SU-DHL-6 (cell line): Measurements from ENCODE around the gene SLC16A12.
"Not testable (repeated sequence)": the region's sequence is repeated elsewhere in the genome, so short reads cannot be mapped to it uniquely, and the experiment has no call there.

Experiments
- EZH2phosphoT487 ChIP-seq: fragments of 200-600 bp; sonication (generic), shearing (Covaris generic); conservative IDR thresholded peaks from 2 replicates; pipeline ENCODE4 v1.6.1; 2018; ENCODE audit warnings: mild to moderate bottlenecking, antibody characterized with exemption, low read length, moderate library complexity, mixed read lengths
- TF ChIP-seq, protein P1 (sequence below): fragments of 200-600 bp; sonication (generic); IDR thresholded peaks from one replicate; pipeline ENCODE4 v1.5.1; 2017; ENCODE audit warnings: antibody characterized with exemption, mild to moderate bottlenecking, low read length, moderate library complexity; ENCODE audit not compliant: insufficient read depth, poor library complexity, severe bottlenecking

DNA sequence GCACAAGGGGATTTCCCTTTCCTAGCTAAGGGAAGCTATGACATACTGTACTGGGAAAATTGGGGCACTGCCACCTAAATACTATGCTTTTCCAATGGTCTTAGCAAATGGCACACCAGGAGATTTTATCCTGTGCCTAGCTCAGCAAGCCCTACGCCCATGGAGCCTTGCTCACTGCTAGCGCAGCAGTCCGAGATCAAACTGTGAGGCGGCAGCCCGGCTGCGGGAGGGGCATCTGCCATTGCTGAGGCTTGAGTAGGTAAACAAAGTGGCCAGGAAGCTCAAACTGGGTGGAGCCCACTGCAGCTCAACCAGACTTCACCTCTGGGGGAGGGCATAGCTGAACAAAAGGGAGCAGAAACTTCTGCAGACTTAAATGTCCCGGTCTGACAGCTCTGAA lies 90.6 kb downstream of the SLC16A12 start:
- TF ChIP-seq, protein P1, sequence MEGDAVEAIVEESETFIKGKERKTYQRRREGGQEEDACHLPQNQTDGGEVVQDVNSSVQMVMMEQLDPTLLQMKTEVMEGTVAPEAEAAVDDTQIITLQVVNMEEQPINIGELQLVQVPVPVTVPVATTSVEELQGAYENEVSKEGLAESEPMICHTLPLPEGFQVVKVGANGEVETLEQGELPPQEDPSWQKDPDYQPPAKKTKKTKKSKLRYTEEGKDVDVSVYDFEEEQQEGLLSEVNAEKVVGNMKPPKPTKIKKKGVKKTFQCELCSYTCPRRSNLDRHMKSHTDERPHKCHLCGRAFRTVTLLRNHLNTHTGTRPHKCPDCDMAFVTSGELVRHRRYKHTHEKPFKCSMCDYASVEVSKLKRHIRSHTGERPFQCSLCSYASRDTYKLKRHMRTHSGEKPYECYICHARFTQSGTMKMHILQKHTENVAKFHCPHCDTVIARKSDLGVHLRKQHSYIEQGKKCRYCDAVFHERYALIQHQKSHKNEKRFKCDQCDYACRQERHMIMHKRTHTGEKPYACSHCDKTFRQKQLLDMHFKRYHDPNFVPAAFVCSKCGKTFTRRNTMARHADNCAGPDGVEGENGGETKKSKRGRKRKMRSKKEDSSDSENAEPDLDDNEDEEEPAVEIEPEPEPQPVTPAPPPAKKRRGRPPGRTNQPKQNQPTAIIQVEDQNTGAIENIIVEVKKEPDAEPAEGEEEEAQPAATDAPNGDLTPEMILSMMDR: not testable (repeated sequence)
- TF ChIP-seq EZH2phosphoT487: not testable (repeated sequence)
